Psoas muscle (tissue), 8 donors: ENCODE data around the gene UQCR11. TPM values are rescaled to one million over a fixed set of nuclear protein-coding genes. Genes with fewer than 3 reads are reported as not detected.

Experiments used
- ATAC-seq, 4 donors: fragments of 200-7000 bp; cut with Tn5 transposase; one replicate each; pipeline ENCODE4 v1.9.1; 2020; ENCODE audit warnings: moderate library complexity in 3 of 4, mild to moderate bottlenecking in 2 of 4
- DNase-seq, 2 donors: peaks; one replicate each; pipeline ENCODE4 v3.0.0-alpha.2; 2020
- H3K27ac ChIP-seq: fragments of 200-600 bp; one replicate; pipeline ENCODE4 v1.8.0; 2022
- H3K27me3 ChIP-seq, 3 donors: fragments of 200-600 bp in 1 of 3; one replicate each; pipeline versions ENCODE4 v1.6.1 to v1.8.0; 2013 to 2022; ENCODE audit warnings: low read length in 2 of 3, mild to moderate bottlenecking in 2 of 3, moderate library complexity in 1 of 3; ENCODE audit not compliant: insufficient read depth in 3 of 3
- H3K36me3 ChIP-seq, 2 donors: fragments of 200-600 bp in 1 of 2; one replicate each; pipeline versions ENCODE4 v1.6.1 to v1.8.0; 2013 to 2022; ENCODE audit warnings: low read depth in 1 of 2, mild to moderate bottlenecking in 1 of 2, moderate library complexity in 1 of 2; ENCODE audit not compliant: insufficient read depth in 1 of 2
- H3K4me1 ChIP-seq: fragments of 200-600 bp; one replicate; pipeline ENCODE4 v1.8.0; 2022
- H3K4me3 ChIP-seq: fragments of 200-600 bp; one replicate; pipeline ENCODE4 v1.8.0; 2022; ENCODE audit warnings: mild to moderate bottlenecking
- H3K9me3 ChIP-seq: fragments of 200-600 bp; one replicate; pipeline ENCODE4 v1.8.0; 2022
- CTCF ChIP-seq: fragments of 200-600 bp; IDR thresholded peaks from one replicate; pipeline ENCODE4 v1.8.0; 2022; ENCODE audit warnings: antibody characterized with exemption
- WGBS, 3 donors: extraction: QIAGEN DNeasy Blood & Tissue Kit; methylation state at CpG; one replicate each; pipeline versions ENCODE4 v1.1.6 to v1.1.7; 2013; 5-methylcytosine and 5-hydroxymethylcytosine counted together
- intact Hi-C, 2 donors: fragments of 100-400 bp; cut with DNase I; formaldehyde crosslinking; loops; one replicate each; pipeline versions ENCODE4 v1.11.0 to v1.14.2; 2022
- polyA plus RNA-seq, 3 donors: library from polyadenylated mRNA; stranded (reverse); fragments of 200-250 nt; gene quantifications; one replicate each; pipeline ENCODE4 v1.2.3, GENCODE V29; 2013
- total RNA-seq, 4 donors: library from RNA; stranded (reverse); fragmentation: NEBNext Ultra II Directional in 2 of 4; extraction: Animal tissue kit (Norgen Biotek cat#: 25700) in 2 of 4; gene quantifications; one replicate each; pipeline versions ENCODE4 v1.2.1 to v1.2.4, GENCODE V29; 2021 to 2023
- donor health status: healthy with polysubstance abuse.
- donor health status: DM: no; HTN: no; CAD: no; lungs with moderate emphysema.
- donor health status: Bipolar disorder and iron deficiency.
- donor health status: healthy.
- donor health status: DM: yes; HTN: yes; CAD: no.
- donor health status: DM: no; HTN: no; CAD: no.
- donor health status: DM: no; HTN: no; CAD: no.
- donor health status: DM: yes; HTN: yes; CAD: no.

UQCR11 gene
- total and polyA plus RNA-seq, 7 donors: 320 to 534 (median 408) TPM

GRCh38 chr19:1590641-1591397 is 14.4 kb downstream of the UQCR11 start:
- H3K4me1 ChIP-seq: peaks cover 31% of the 10 kb centered on the region
- intact Hi-C loops: no loop called here
- 21 to 32% (median 28%) methylated on average over 10 of the region's 10 CpGs for WGBS, 3 donors
- peak overlapping the region; percentile 97 for H3K27ac ChIP-seq
- no peak for TF ChIP-seq CTCF
- H3K36me3 ChIP-seq: peaks cover 0 to 16% of the 10 kb centered on the region in 2 donors
- peak overlapping the region; percentile 95 for H3K4me3 ChIP-seq
- H3K9me3 ChIP-seq: no peaks in the 10 kb centered on the region
- no peaks in the 10 kb centered on the region for H3K27me3 ChIP-seq
- no peak for ATAC-seq
- DNase-seq: no peak

DNA sequence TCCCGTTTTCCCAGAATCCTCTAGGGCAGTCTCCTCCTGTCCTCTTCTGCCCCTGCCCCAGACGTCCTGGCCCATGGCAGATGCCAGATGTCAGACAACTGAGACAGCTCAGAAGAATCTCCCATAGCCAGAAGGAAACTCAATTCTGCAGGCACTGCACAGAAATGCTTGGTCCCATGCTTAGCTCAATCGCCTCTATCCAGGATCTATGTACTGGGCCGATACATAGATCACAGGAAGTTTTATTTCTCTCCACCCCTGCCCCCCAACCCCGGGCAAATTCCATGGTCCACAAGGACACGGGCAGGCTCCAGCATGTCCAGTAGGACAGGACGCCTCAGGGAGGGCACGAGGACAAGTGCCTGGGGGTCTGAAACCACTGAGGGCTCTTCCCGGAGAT is 17.4 kb downstream of the UQCR11 start:
- DNase-seq (no peak), ATAC-seq (no peak)
- no peak for TF ChIP-seq CTCF
- intact Hi-C loops: no loop called here
- Histone ChIP-seq H3K27me3 (no peaks in the 10 kb centered on the region), H3K9me3 (no peaks in the 10 kb centered on the region), H3K27ac (peak overlapping the region; percentile 42), H3K4me3 (no peak overlapping the region), H3K36me3 (peaks cover 0 to 22% of the 10 kb centered on the region in 2 donors), H3K4me1 (peaks cover 31% of the 10 kb centered on the region)
- 34 to 48% (median 39%) methylated on average over 9 of the region's 9 CpGs for WGBS, 3 donors

DNA sequence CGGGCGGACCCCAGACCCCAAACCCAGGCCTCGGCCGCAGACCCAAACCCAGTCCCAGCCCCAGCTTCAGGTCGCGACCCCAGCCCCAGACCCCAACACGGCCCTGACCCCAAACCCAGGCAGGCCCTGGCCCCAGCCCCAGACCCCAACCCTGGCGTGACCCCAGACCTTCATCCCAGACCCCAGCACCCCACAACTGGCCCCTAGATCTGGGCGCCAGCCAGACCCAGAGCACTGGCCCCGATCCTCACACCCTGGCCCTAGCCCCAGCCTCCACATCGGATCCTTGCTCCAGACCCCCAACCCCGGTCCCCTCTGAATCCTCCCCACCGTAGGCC is 20.1 kb downstream of the UQCR11 start:
- WGBS, 3 donors: 82 to 91% (median 86%) methylated on average over 13 of the region's 13 CpGs
- Histone ChIP-seq H3K27me3 (no peaks in the 10 kb centered on the region), H3K27ac (no peak overlapping the region), H3K4me1 (peaks cover 19% of the 10 kb centered on the region), H3K36me3 (peaks cover 6 to 48% of the 10 kb centered on the region in 2 donors), H3K9me3 (no peaks in the 10 kb centered on the region), H3K4me3 (no peak overlapping the region)
- ATAC-seq: no peak
- intact Hi-C loops: no loop called here
- TF ChIP-seq CTCF: no peak
- DNase-seq: no peak

DNA sequence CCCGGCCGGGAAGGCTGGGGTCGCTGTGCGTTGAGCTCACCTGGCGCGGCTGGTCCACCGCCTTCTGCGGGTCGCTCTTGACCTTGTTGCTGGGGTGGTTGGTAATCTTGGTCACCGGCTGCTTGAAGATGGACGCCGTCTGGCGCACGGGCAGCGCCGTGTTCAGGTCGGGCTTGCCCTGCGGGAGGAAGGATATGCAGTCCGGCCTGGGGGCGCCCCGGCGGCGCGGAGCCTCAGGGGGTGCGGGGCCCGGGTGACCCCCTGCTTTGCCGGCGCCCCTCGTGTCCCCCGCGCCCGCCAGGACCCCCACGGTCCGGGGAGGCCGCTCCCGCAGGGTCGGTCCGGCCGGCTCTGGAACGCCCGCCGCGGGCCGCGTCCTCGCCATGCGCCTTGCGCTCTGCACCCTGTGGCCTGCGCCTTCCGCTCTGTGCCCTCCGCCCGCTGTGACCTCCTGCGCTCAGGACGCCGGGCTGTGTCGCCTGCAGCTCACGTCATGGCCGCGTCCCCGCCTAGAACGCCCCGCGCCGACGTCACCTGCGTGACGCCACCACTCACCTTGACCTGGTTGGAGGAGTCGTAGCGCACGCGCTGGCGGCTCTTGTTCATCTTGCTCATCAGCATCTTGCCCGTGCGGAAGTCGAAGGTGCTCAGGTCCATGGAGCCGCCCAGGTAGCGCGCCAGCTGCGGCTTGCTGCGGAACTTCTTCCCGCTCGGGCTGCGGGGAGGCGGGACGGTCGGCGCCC is 20.6 kb downstream of the UQCR11 start:
- TF ChIP-seq CTCF: no peak
- 86 to 91% (median 88%) methylated on average over 70 to 87 of the region's 87 CpGs for WGBS, 3 donors
- H3K4me3 ChIP-seq: no peak overlapping the region
- peaks cover 7 to 54% of the 10 kb centered on the region in 2 donors for H3K36me3 ChIP-seq
- intact Hi-C loops: no loop called here
- no peaks in the 10 kb centered on the region for H3K9me3 ChIP-seq
- H3K4me1 ChIP-seq: peaks cover 15% of the 10 kb centered on the region
- ATAC-seq (no peak), DNase-seq (no peak)
- H3K27ac ChIP-seq: no peak overlapping the region
- H3K27me3 ChIP-seq: no peaks in the 10 kb centered on the region
